Measurements from ENCODE around the gene MRPL10.
A peak's percentile ranks its signal among the peaks of the same experiment; 100 is the strongest.

MRPL10 gene

GRCh38 chr17:47812146-47812920 is 19.0 kb downstream of the MRPL10 start:
- DNase-seq (ENCODE audit: low spot score) = no peak

- DNase-seq (ENCODE audit: low spot score) = no peak
These were observed 19.6 kb downstream of the MRPL10 start for GRCh38 chr17:47811709-47812108.

GRCh38 chr17:47810901-47811635 is 20.3 kb downstream of the MRPL10 start:
- DNase-seq (ENCODE audit: low spot score) = no peak

GRCh38 chr17:47810200-47810821 is 21.0 kb downstream of the MRPL10 start:
- DNase-seq (ENCODE audit: low spot score) = no peak

GRCh38 chr17:47808830-47809480 is 22.4 kb downstream of the MRPL10 start:
- no peak for DNase-seq (ENCODE audit: low spot score)

- DNase-seq (ENCODE audit: low spot score) = no peak
These were observed 23.1 kb downstream of the MRPL10 start for GRCh38 chr17:47808036-47808829.

GRCh38 chr17:47807421-47807820 is 23.9 kb downstream of the MRPL10 start:
- DNase-seq (ENCODE audit: low spot score) = no peak

- DNase-seq (ENCODE audit: low spot score) = no peak
These were observed 24.5 kb downstream of the MRPL10 start for GRCh38 chr17:47806913-47807255.

GRCh38 chr17:47806026-47806912 is 25.1 kb downstream of the MRPL10 start:
- no peak for DNase-seq (ENCODE audit: low spot score)

GRCh38 chr17:47804461-47804860 is 26.9 kb downstream of the MRPL10 start:
- no peak for DNase-seq (ENCODE audit: low spot score)

GRCh38 chr17:47803751-47804150 is 27.6 kb downstream of the MRPL10 start:
- no peak for DNase-seq (ENCODE audit: low spot score)

GRCh38 chr17:47803201-47803600 is 28.1 kb downstream of the MRPL10 start:
- no peak for DNase-seq (ENCODE audit: low spot score)

- peak; percentile 75 for DNase-seq (ENCODE audit: low spot score)
These were observed 28.9 kb downstream of the MRPL10 start for GRCh38 chr17:47802341-47803022.

GRCh38 chr17:47801906-47802305 is 29.4 kb downstream of the MRPL10 start:
- no peak for DNase-seq (ENCODE audit: low spot score)

GRCh38 chr17:47801176-47801765 is 30.1 kb downstream of the MRPL10 start:
- DNase-seq (ENCODE audit: low spot score) = no peak

GRCh38 chr17:47800686-47801085 is 30.7 kb downstream of the MRPL10 start:
- no peak for DNase-seq (ENCODE audit: low spot score)

GRCh38 chr17:47797797-47798196 is 33.5 kb downstream of the MRPL10 start:
- no peak for DNase-seq (ENCODE audit: low spot score)

GRCh38 chr17:47792979-47793378 is 38.4 kb downstream of the MRPL10 start:
- DNase-seq (ENCODE audit: low spot score) = no peak

- no peak for DNase-seq (ENCODE audit: low spot score)
These were observed 38.9 kb downstream of the MRPL10 start for GRCh38 chr17:47792457-47792856.

- DNase-seq (ENCODE audit: low spot score) = no peak
These were observed 40.3 kb downstream of the MRPL10 start for GRCh38 chr17:47791025-47791424.

All from NAMALWA (cell line).